Left ventricle myocardium inferior (tissue), 1 donor: ENCODE results near the gene CA5B. TPM values are rescaled to one million over a fixed set of nuclear protein-coding genes. Genes with fewer than 3 reads are reported as not detected.

ENCODE experiments used
- DNase-seq: peaks from one replicate; pipeline ENCODE4 v3.0.0-alpha.2; 2020
- H3K27ac ChIP-seq: fragments of 200-600 bp; replicated peaks from 2 replicates; pipeline ENCODE4 v1.8.0; 2021
- H3K27me3 ChIP-seq: fragments of 200-600 bp; 2 replicates; pipeline ENCODE4 v1.8.0; 2021; ENCODE audit warnings: low read depth
- H3K36me3 ChIP-seq: fragments of 200-600 bp; 2 replicates; pipeline ENCODE4 v1.8.0; 2021
- H3K4me1 ChIP-seq: fragments of 200-600 bp; 2 replicates; pipeline ENCODE4 v1.8.0; 2021
- H3K4me3 ChIP-seq: fragments of 200-600 bp; 2 replicates; pipeline ENCODE4 v1.8.0; 2021; ENCODE audit warnings: mild to moderate bottlenecking, moderate library complexity
- H3K9me3 ChIP-seq: fragments of 200-600 bp; replicated peaks from 2 replicates; pipeline ENCODE4 v1.8.0; 2021
- intact Hi-C: fragments of 100-400 bp; cut with micrococcal nuclease; formaldehyde crosslinking; loops from one replicate; pipeline ENCODE4 v1.11.0; 2022
- total RNA-seq: library from RNA; stranded (reverse); fragmentation: NEBNext Ultra II Directional; extraction: Animal tissue kit (Norgen Biotek cat#: 25700); gene quantifications from one replicate; pipeline ENCODE4 v1.2.1, GENCODE V29; 2021
- TF ChIP-seq, protein P1 (sequence below): fragments of 200-600 bp; IDR thresholded peaks from 2 replicates; pipeline ENCODE4 v1.8.0; 2021; ENCODE audit warnings: antibody characterized with exemption, mild to moderate bottlenecking, borderline replicate concordance
- donor health status: DM: no; HTN: yes; CAD: no; lungs with severe emphysema.

The CA5B gene
- total RNA-seq, 1 donor from 2014 or later, result 3.2 TPM

DNA sequence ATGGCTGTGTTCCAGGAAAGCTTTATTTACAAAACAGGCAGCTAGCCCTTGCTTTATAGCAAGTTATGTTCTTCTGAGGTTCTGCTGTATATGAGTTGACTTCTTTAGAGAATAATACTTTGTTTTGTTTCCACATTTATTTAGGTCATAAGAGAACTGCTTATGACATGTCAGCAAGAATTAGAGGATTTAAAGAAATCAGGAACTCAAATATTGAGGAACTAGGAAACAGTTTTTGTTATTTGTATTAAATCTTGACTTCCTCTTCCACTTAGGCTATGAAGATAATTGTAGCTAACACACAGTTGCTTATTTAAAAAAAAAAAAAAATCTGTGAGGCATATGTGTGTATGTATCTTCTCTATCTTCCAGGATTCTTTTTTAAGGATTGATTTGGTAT lies 66.5 kb downstream of the CA5B start:
- DNase-seq, result no peak
- intact Hi-C loops, result no loop called here
- H3K4me1 ChIP-seq, result no peaks in the 10 kb centered on the region
- no peaks in the 10 kb centered on the region for H3K9me3 ChIP-seq
- TF ChIP-seq, protein P1, sequence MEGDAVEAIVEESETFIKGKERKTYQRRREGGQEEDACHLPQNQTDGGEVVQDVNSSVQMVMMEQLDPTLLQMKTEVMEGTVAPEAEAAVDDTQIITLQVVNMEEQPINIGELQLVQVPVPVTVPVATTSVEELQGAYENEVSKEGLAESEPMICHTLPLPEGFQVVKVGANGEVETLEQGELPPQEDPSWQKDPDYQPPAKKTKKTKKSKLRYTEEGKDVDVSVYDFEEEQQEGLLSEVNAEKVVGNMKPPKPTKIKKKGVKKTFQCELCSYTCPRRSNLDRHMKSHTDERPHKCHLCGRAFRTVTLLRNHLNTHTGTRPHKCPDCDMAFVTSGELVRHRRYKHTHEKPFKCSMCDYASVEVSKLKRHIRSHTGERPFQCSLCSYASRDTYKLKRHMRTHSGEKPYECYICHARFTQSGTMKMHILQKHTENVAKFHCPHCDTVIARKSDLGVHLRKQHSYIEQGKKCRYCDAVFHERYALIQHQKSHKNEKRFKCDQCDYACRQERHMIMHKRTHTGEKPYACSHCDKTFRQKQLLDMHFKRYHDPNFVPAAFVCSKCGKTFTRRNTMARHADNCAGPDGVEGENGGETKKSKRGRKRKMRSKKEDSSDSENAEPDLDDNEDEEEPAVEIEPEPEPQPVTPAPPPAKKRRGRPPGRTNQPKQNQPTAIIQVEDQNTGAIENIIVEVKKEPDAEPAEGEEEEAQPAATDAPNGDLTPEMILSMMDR, result no peak
- peaks cover 22% of the 10 kb centered on the region for H3K36me3 ChIP-seq
- peak overlapping the region; percentile 19 for H3K27ac ChIP-seq
- no peaks in the 10 kb centered on the region for H3K27me3 ChIP-seq
- no peak overlapping the region for H3K4me3 ChIP-seq

DNA sequence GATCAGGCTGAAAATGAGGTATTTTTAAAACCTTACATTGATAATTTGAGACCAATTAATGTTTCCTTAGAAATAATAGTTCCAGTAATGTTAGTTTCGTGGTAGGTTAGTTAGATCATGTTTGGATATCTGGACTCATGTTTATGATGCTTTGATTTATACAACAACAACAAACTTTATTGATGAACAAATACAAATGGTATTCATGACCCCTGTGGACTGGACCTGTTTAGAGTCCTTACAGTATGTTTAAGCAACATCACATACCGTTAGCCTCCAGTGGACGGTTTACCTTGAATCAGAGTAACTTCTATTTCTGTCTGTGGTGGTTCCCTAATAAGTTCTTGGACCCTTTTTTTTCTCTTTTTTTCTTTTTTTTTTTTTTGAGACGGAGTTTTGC lies 70.2 kb downstream of the CA5B start:
- Histone ChIP-seq H3K9me3 (no peaks in the 10 kb centered on the region), H3K27ac (no peak overlapping the region), H3K36me3 (peaks cover 31% of the 10 kb centered on the region), H3K4me1 (no peaks in the 10 kb centered on the region), H3K4me3 (no peak overlapping the region), H3K27me3 (no peaks in the 10 kb centered on the region)
- intact Hi-C loops, result no loop called here
- DNase-seq, result no peak
- TF ChIP-seq, protein P1, result no peak

DNA sequence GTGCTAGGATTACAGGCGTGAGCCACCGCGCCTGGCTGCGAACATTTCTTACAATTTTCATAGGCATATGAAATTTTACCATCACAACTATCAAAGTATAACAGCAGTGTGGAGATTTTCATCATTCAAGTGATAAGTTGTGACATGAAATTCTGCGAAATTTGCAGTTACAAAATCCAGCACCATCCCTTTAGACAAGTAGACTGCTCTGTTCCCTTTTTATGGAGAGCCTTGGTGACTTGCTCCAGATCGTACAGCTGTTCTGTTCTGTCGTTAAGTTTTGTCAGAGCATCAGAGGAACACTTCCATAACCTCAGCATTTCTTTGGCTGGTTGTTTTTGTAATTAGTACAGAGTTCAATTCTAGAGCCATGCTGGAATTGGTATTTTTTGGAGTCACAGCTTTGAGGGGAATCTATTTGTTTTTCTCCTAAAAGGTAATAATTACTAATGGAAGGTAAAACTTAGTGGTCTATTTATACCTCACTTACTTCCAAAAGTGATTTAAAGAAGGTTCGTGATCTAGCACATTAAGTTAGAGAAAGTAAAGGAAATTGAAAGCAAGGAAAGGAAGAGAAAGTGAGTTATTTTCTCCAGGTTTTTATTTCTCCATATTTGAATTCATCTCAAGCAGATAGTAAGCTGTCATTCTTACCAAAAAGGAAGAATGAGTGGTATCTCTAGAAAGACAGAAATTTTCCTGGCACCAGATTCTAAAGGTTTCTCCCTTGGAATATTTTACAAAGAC lies 74.3 kb downstream of the CA5B start:
- no peak overlapping the region for H3K27ac ChIP-seq
- peaks cover 7% of the 10 kb centered on the region for H3K4me1 ChIP-seq
- TF ChIP-seq, protein P1, result no peak
- intact Hi-C loops, result no loop called here
- no peaks in the 10 kb centered on the region for H3K9me3 ChIP-seq
- H3K4me3 ChIP-seq, result no peak overlapping the region
- DNase-seq, result no peak
- H3K36me3 ChIP-seq, result peaks cover 15% of the 10 kb centered on the region
- no peaks in the 10 kb centered on the region for H3K27me3 ChIP-seq

DNA sequence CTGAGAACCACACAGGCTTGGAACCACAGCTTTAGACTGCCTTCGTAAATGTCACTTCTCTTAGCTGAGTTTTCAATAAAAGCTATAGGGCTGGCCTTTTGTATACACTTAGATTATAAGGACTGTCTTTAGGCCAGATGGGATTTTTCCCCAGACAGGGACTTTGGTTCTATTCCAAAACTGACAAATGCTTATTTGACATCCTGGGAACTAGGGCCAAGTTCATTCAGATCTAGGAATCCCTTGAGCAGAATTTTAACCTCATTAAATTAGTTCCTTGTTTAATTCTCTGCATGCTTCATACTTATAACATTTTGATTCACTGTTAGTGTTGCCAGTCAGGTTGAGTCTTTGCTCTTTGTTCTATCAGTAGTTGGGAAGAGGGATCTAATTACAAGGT lies 75.3 kb downstream of the CA5B start:
- TF ChIP-seq, protein P1, result no peak
- Histone ChIP-seq H3K4me1 (peaks cover 11% of the 10 kb centered on the region), H3K27ac (no peak overlapping the region), H3K27me3 (no peaks in the 10 kb centered on the region), H3K4me3 (no peak overlapping the region), H3K9me3 (no peaks in the 10 kb centered on the region), H3K36me3 (peaks cover 15% of the 10 kb centered on the region)
- no peak for DNase-seq
- intact Hi-C loops, result no loop called here

DNA sequence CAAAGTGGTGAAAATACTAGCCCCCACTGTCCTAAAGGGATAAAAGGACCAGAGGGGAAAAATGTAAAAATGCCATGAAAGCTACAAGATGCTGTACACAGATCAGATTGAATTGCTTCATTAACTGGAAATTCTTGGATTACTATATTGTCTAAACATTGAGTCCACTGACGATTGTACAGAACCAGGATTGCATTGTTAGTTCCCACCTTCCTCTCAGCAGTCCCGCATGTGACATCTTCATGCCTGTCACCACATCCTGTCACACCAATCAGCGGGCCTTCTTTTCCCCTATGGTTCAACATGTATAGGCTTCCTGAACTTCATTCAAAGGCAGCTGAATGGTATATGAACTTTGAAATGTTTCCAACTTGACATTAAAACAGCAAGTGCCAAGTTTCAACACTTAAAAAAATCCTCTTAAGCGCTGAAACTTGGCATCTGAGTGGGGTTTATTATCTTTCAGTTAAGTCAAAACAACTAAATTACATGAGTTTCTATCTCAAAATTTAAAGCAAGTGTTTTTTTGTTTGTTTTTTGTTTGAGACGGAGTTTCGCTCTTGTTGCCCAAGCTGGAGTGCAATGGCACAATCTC lies 76.8 kb downstream of the CA5B start:
- no peak overlapping the region for H3K4me3 ChIP-seq

More for the DNA sequence above, 76.8 kb downstream of the CA5B start:
- TF ChIP-seq, protein P1, result no peak
- DNase-seq, result no peak
- Histone ChIP-seq H3K27ac (no peak overlapping the region), H3K36me3 (peaks cover 13% of the 10 kb centered on the region), H3K27me3 (no peaks in the 10 kb centered on the region), H3K9me3 (no peaks in the 10 kb centered on the region), H3K4me1 (peaks cover 11% of the 10 kb centered on the region)
- intact Hi-C loops, result no loop called here
